SHP77 (cell line): ENCODE measurements around the gene OPCML.

ENCODE experiments used
- DNase-seq, 2 experiments: peaks; one replicate each; lab custom pipeline; 2025; lab: John Stamatoyannopoulos, UW

Gene OPCML

DNA sequence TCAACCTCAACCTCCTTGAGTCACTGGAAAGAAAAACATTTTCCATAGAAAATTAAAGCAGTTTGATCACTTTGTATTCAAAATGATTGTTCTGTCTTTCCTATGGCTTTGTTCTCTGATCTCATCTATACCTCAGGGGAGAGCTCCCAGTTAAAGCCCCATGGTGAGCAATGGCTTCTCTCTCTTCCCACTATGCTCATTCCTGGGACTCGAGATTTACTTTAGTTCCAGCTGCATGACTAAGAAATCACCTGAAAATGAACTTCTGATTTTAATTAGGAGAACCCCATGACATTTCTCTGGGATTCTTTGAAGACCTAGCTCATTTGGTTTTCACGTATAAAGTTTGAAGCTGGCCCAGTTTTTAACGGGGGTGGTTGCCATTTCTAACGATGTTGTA is 921.5 kb downstream of the OPCML start:
- no peak for DNase-seq

DNA sequence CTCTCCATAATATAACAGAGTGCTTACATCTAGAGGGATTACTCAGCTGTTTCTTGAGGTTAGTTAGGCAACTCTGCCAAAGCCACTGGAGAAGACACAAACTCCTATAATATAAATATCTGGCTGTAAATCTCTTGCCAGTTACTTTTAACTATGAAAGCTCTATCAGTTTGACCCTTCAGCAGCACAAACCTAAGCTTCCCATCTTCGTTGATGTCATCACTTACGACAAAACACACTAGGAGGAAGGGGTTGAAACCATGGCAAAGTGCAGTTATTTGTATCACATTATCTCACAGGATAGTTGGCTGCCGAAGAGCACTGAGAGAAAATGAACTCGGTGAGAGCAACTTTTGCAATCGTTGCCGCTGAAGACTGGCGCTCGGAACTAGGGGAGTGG is 922.1 kb downstream of the OPCML start:
- no peak for DNase-seq

DNA sequence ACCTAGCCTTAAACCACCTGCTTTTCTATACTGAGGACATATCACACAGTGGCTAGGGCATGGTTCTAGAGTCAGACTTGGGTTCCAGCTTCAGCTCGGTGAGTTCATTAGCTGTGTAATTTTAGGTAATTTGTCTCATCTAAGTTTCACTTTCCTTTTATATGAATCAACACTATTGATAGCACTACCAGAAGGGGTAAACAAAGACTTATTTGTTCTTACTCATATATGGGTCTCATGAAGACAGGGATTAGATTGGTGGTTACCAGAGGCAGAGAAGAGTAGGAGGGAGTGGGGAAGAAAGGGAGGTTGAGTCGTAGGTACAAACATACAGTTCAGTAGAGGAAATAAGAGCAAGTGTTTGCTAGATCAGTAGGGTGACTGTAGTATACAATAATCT is 924.7 kb downstream of the OPCML start:
- DNase-seq = no peak

DNA sequence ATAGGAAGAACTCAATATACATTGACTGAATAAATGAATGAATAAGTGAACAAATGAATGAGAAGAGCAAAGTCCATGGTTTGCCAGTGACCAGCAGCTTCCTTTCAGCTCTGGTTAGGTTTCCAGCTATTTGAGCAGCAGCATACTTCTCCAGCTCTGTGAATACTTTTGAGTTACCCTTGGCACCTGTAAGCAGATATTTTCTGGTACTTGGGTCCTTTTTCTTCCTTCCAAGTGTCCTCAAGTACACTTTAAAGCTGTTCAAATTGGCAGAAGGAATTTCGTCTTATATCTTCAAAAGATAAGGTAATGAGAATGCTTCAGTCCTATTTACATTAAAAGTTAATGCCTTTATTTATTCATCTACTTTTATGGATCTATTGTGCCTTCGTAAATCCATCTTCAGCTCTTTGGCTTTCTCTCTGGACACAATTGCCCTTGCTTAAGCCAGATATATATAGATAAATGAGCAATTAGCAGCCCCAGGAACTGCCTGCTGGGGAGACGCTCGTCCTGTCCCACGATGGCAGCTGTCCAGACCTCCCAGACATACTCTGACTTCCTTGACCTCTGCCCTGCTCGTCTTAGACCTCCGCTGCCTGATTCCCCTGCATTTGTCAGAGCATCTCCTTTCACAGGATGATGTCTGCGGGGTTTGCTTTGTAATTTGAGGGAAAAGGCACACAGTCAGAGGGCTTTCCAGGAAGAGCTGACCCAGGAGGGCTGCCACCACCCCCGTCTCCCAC is 926.3 kb downstream of the OPCML start:
- DNase-seq = no peak

DNA sequence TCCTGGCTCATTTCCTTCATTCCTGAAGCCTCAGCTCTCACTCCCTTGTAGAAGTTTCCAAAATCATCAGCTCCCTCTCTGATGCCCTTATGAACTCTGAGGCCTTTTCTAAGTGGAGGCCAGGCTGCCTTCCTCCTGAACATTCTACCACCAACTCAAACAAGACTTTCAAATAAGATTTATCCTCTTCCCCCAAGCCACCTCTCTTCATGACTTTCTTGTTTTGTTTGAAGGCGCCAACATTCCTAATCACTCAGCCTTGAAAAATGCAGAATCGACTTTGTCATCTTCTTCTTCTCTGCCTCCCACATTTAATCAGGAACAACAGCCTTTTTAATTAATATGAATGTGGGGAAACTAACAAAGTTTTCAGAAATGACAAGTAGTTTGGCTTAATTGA is 927.9 kb downstream of the OPCML start:
- DNase-seq = no peak

DNA sequence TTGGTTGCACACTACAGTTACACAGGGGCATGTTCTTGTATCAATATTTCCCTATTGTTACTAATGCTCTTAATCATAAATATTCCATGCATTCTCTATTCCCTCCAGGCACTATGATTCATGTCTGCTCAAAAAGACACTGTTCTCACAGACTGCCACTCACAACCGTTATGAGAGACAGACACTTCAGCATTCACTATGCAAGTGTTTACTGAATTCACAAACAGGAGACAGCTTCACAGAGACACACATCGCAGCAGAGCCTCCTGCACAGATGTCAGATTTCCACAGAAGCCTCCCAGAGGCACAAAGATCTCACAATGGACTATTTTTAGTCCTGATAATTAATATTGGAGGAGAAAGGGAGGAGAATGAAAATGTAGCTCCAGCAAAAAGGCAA is 930.4 kb downstream of the OPCML start:
- DNase-seq = no peak

DNA sequence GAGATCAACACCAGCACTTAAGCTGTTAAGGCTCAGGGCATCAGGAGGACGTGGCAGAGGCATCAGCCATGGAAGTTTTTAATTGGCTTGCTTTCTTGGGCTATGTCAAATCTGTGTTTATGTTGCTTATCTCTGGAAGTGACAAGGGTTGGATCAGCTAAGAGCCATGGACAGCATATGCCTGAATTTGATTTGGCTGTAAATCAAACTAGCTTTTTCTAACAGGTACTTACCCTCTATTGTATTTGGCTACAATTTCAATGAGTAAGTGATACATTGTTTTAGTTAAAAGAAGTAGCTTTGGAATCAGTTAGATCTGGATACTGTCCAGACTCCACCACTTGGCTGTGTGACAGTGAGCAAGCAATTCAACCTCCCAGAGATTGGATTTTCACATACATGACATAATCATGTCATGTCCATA is 936.6 kb downstream of the OPCML start:
- no peak for DNase-seq

DNA sequence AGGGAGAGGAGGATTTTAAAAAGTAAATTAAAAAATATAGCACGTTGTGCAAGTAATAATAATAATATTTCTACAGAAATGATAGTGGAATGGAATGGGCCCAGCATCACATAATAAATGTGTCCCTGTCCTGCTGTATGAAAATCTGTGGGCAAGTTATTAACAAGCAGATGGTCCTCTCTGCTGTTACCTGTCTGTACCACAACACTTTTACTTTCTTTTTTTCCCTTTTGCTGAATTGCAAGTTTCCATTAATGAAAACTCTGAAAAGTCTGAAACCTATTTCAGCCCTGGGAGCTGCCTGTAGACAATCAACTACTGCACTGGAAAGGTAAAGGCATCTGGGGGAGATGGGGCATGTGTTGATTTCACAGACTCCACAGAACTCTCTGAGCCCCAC is 937.1 kb downstream of the OPCML start:
- DNase-seq = no peak

DNA sequence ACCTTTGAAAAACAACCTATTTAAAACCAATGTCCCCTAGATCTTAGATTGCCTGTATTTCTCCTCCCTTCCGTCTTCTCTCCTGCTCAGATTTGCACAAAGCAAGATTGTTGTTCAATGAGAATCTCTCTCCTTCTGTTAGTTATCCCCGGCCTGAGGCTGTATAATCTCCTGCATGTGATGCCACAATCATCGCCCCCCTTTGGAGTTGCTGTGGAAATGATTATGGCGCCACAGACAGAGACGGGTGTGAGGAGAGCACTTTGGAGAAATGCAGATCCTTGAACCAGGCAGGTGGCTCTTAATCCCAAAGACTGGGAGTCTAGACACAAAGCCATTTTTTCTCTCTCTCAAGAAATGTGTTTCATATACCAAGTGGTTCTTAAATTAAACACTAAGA is 941.3 kb downstream of the OPCML start:
- DNase-seq = no peak

DNA sequence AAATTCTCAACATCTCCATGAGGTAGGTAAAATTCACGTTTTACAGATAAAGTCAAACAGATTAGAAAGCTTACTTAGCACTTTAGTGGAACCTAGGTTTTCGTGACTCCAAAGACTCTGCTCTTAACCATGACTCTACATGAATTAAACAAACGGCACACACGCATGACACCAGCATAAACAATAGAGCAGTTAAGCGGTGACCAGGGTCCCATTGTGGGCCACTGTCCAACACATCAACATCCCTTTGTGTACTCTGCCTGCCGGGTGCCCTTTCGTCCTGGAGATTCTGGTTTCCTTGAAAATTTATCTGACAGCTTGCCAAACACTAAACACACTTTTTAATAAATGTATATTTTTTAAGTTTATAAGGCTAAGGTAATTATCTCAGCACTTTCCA is 941.7 kb downstream of the OPCML start:
- DNase-seq = no peak

DNA sequence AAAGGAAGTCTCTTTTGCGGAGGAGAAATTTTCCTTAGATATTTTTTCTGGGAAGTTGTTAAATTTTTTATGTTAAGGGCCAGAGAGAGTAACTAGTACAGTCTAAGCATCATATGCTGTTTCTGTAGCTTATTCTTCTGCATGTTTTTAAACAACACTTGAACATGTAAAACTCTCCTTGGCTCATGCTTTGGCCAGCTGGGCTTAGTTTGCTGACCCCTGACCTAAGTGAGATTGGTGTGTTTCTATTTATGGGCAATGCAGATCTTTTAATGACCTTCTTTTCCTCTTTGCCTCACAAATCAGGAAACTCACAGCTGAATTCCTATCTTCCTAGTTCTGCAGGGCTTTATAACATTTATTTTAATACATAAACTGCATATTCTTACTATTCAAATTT is 942.5 kb downstream of the OPCML start:
- no peak for DNase-seq

DNA sequence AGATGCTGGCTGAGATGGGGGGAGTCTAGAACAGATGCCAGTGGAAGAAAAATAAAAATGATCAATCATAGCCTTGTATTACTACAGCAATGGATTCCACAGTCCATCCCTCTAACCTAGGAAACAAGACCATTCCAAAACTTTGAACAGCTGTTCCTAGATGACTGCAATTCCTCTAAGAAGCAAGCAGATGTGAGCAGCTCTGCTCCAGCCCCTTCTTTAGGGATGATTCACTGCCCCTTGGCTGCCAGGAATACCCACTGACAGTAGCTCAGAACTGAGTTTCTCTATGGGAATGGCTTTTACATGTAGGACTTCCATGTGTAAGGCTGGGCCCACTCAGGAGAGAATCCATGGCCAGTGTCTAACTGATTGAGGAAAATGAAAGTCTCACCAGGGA is 943.9 kb downstream of the OPCML start:
- DNase-seq = no peak

DNA sequence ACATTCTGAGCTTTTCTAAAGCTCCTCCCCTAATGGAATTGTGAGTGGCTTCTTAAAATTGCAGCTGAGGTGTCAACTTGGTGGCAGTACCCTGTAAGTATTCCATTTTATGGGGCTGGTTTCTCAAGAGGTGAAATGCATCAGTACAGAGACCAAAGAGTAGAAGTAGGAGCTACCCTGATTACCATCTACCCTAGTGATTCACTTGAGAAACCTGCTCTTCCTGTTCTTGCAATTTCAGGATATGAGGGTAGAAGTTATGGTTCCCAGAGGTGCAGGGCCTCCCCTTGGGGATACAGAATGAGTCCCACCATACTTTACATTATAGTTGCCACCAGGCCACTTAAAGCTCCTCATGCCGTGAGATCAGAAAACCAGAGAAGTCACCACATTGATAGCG is 944.6 kb downstream of the OPCML start:
- DNase-seq = no peak

DNA sequence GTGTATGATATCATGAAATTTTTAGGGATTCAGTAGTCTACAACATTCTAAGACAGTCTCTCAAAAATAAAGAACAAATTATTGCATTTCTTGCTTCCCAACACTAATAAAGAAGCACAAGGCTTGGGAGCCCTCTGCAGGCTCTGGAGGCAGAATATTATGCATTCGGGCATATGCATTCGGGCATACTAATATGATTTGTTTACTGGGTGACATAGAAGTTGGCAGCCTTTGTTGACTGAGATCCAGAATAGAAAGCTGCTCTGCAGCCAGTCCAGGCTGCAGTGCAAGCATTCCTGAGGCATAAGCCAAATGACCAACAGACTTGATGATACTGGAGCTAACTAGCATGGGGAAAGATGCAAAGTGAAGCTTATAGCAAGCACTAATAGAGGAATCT is 945.5 kb downstream of the OPCML start:
- DNase-seq = no peak

DNA sequence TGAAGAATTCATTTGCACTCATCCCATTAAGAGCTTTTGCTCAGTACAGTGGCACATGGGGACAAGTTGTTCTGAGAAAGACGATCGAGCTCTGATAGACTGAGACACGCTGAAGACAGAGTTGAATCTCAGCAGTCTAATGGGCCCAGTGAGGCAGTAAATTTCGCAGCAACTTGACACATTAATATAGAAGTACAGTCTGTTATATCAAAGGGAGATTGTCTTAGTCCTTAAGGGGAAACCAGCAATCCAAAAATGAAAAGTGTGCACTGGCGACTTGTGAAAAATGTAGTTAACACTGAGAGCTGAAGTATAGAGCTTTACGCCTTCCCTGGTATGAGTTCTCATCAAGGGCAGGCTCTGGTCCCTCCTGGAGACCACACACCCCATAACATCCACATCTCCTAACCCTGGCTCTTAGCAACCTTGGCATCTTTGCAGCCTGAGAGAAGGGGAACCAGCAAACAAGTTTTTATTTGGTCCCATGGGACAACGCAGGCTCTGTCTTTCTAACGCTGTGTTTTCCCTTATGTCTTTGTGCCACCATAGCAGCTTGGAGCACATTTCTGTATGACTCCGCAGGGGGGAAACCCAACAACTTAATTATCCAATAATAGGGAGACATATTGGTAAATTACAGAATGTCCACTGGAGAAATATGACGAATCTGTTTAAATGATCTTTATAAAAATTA is 952.5 kb downstream of the OPCML start:
- DNase-seq = no peak

DNA sequence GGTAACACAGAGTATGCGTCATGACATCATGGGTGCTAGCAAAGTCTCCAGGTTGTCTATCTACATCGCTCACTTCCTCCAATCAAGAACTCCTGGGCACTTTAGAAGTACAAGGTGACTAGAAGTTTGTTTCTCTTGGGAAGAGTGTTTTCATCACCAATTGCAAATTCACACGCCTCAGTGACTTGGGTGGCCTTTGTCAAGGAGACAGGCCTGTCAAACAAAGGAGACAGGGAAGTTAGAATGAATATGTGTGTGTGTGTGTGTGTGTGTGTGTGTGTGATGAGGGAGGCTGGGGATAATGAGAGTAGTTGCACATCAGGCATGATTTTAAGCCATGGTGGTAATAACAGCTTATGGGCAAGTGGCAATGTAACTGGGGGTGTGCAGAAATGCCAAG is 953.2 kb downstream of the OPCML start:
- no peak for DNase-seq

DNA sequence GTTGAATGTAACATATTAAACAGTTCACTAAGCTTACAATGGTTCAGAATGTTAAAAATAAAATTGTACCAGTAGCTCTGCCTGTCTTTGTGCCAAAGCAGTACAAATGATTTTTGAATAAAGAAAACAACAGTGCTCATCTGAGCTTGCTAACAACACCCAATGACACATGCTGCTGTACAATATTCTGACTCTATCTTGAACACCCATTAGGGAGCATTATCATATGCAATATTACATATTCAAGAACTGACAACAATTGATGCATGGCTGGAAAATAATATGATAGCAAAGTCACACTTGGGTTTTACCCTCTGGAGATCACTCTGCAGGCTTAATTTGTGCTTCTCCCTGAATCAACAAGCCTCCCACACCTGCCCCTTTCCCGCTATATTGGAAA is 953.7 kb downstream of the OPCML start:
- DNase-seq = no peak

DNA sequence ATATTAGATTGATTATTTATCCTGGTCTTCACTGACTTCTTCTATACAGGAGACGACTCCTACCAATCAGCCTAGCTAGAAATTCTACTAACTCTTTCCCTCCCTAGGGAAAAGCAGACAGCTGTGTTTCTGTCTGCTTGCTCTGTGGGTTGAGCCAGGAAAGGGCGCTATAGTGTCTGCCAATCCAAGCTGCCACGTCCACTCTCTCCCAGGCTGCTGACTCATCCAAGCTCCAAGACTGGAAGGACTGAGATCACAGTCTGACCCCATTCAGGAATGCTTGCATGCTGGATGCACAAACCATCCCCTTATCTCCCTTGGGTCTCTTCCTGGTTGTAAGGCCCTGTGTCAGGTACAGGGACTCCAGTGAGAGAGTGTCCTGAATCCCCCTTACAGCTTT is 955.6 kb downstream of the OPCML start:
- DNase-seq = no peak

DNA sequence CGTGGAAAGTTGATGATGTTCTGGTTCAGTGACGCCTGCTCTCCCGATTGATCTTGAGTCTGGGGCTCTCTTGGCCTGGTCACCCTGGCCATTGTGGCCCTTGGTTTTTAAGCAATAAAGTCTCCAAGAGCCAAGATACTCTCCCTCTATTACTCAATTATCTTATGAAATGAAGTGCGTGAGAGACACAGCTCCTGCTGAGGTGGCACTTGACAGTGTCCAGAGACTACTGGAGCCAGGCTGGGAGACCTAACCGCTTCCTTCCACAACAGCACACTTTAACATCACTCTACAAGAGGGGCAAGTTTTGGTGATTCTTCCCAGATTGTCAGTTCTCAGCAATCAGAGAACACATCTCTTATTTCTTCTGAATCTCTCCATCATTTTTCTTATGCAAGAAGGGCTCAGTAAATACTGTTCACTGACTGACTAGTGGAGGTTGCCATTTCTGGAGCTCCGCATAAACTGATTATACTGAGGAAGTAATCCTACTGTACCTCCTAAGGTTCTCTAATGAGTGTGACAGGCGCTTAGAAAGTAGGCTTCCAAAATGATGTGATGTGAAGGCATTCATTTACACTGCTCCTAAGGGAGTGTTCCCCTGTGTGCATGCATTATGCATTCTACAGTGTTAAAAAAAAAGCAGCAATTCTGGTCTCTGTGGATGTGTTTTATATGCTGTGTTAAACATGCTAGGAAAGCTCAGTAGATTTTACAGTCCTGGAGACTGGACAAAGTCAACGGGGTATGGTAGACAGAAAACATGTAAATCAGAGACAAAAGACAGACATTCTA is 968.0 kb downstream of the OPCML start:
- no peak for DNase-seq

DNA sequence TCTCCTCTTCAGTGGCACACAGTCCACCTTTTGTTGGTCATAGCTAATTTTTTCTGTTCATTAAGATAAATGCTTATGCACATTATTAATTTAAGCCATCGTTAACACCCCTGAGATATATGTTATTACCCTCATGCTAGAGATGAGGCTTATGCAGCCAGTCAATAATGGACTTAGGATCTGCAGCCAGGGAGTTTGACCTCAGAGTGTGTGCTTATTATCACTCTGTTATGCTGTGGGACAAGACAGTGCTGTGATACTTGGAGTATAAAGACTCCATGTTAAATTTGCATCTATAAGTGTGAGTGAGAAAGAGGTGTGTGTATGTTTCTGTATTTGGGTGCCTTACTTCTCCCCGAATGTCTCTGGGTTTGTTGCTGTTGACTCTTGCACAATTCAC is 969.3 kb downstream of the OPCML start:
- DNase-seq = no peak

DNA sequence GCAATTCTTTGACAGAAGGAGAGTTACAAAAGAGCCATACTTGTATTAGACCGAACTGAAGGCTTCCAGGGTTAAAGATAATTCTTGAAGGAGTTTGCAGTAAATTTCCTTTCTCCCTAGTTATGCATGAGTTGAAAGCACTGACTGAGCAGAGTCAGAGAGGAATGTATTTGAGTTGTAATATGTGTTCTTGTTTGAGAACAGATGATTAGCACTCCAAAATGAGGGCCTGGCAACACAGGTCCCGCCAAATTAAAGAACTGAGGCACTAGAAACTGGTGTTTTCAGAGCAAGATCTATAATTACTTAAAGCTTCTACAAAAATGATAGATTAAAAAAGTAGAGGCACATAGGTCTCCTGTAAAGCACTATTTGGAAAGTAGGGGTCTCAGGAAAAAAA is 970.4 kb downstream of the OPCML start:
- no peak for DNase-seq

DNA sequence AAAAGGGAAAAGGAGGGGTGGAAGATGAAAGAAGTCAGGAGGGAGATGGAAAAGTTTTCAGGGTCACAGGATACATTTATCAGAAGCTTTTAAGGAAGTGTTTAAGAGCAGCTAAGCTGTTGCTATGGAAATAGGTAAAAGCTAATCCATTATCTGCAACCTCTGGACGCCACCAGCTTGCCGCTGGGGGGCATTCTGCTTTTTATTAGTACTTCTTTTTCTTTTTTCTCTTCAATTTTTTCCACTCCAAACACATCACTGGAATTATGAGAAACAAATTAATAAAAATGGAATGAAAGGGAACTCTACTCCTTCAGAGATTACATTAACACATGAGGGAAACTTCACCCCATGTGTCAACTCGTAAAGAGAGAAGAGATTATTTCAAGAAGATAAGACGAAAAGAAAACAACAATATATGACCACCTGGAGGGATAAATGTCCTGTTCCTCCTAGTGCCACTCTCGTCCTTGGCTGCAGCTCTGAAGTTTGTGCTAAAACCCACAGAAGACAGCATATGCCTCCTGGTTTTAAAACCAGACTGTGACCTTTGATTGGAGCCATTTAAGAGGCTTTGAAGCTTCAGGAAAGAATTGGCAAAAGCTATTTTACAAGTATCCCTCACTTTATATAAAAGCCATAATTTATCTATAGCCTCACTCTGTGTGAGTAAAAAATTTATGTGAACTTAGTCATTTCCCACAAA is 972.8 kb downstream of the OPCML start:
- no peak for DNase-seq

DNA sequence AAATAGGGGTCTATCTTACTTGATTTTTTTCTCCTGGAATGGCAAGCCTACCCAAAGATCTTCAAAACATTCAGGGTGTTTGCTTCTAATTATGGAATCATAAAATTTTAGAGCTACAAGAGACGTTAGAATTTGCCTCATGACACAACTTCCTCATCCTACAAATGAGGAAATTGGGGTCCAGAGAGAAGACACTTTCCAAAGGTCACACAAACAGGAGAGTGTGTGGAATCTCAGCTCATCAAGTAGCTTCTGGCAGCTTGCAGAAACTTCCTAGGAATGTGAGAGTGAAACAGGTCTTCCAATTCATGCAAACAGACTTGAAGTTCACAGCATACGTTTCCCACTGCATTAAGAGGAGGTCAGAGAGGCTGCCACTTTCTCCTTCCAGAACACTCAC is 976.0 kb downstream of the OPCML start:
- DNase-seq = no peak
